ENCODE results near the gene SELENON. TPM values are rescaled to one million over a fixed set of nuclear protein-coding genes. Genes with fewer than 3 reads are reported as not detected.
A peak's percentile ranks its signal among the peaks of the same experiment; 100 is the strongest.

The SELENON gene
- total RNA-seq, 4 donors from 2014 or later: 19.7 to 34.5 (median 24.5) TPM

- peaks cover 4 to 31% (median 9%) of the 10 kb centered on the region in 3 donors for H3K4me1 ChIP-seq
- peak overlapping the region in 1 of 4 donors; percentile 25 for H3K27ac ChIP-seq
These were observed 6.3 kb upstream of the SELENON start for GRCh38 chr1:25793585-25794170.

GRCh38 chr1:25794325-25794724 is 5.7 kb upstream of the SELENON start:
- Histone ChIP-seq H3K4me1 (peaks cover 7 to 37% (median 14%) of the 10 kb centered on the region in 3 donors), H3K9me3 (no peaks in the 10 kb centered on the region), H3K27me3 (no peaks in the 10 kb centered on the region), H3K27ac (peak overlapping the region in 1 of 4 donors; percentile 25), H3K4me3 (no peak overlapping the region), H3K36me3 (no peaks in the 10 kb centered on the region)
- WGBS, 2 donors: 69 to 80% methylated on average over 8 of the region's 8 CpGs
- no peak for DNase-seq
- intact Hi-C loops (cut with DNase I): no loop called here
- TF ChIP-seq CTCF (IDR thresholded peaks at IDR 0.05) (no peak), POLR2A (IDR thresholded peaks at IDR 0.05) (no peak)

More at GRCh38 chr1:25793585-25794170, 6.3 kb upstream of the SELENON start:
- no peaks in the 10 kb centered on the region for H3K36me3 ChIP-seq
- no peaks in the 10 kb centered on the region for H3K9me3 ChIP-seq
- H3K27me3 ChIP-seq: no peaks in the 10 kb centered on the region
- TF ChIP-seq CTCF (IDR thresholded peaks at IDR 0.05) (no peak), POLR2A (IDR thresholded peaks at IDR 0.05) (no peak)
- 57 to 69% methylated on average over 7 of the region's 7 CpGs for WGBS, 2 donors
- intact Hi-C loops (cut with DNase I): no loop called here
- H3K4me3 ChIP-seq: no peak overlapping the region
- no peak for DNase-seq

- Histone ChIP-seq H3K36me3 (no peaks in the 10 kb centered on the region), H3K4me1 (peaks cover 12 to 42% (median 19%) of the 10 kb centered on the region in 3 donors), H3K27ac (no peak overlapping the region), H3K4me3 (no peak overlapping the region), H3K9me3 (no peaks in the 10 kb centered on the region), H3K27me3 (no peaks in the 10 kb centered on the region)
- TF ChIP-seq CTCF (IDR thresholded peaks at IDR 0.05) (no peak), POLR2A (IDR thresholded peaks at IDR 0.05) (no peak)
- intact Hi-C loops (cut with DNase I): loop anchor here (5.0 kb wide), 1 partner anchor 188 kb away; no protein-coding TSS in a partner anchor
- no peak for DNase-seq
- WGBS, 2 donors: 60 to 66% methylated on average over 2 of the region's 2 CpGs
These were observed 4.8 kb upstream of the SELENON start for GRCh38 chr1:25795211-25795610.

- Histone ChIP-seq H3K27me3 (no peaks in the 10 kb centered on the region), H3K4me3 (no peak overlapping the region), H3K9me3 (no peaks in the 10 kb centered on the region), H3K36me3 (no peaks in the 10 kb centered on the region), H3K27ac (peak overlapping the region; percentile 17 to 71 (median 60)), H3K4me1 (peaks cover 20 to 51% (median 23%) of the 10 kb centered on the region in 3 donors)
- intact Hi-C loops (cut with DNase I): loop anchor here (5.0 kb wide), 1 partner anchor 189 kb away; no protein-coding TSS in a partner anchor
- TF ChIP-seq POLR2A (IDR thresholded peaks at IDR 0.05) (no peak), CTCF (IDR thresholded peaks at IDR 0.05) (no peak)
- no peak for DNase-seq
- 46 to 51% methylated on average over 18 of the region's 22 CpGs for WGBS, 2 donors
These were observed 3.8 kb upstream of the SELENON start for GRCh38 chr1:25795946-25796810.
